NCI-H1105 treated with DMSO at 0.1 percent for 48 hours (cell line): ENCODE results near the gene PIGS.
"Not testable (repeated sequence)": the region's sequence is repeated elsewhere in the genome, so short reads cannot be mapped to it uniquely, and the experiment has no call there.

Experiments used
- DNase-seq: peaks from one replicate; lab custom pipeline; 2025; lab: John Stamatoyannopoulos, UW

The PIGS gene

GRCh38 chr17:28578246-28579195 lies 7.2 kb upstream of the PIGS start:
- no peak for DNase-seq

- no peak for DNase-seq
Observed at GRCh38 chr17:28577466-28577824, 6.1 kb upstream of the PIGS start.

- peak; percentile 92 for DNase-seq
Observed at GRCh38 chr17:28576758-28577465, 5.6 kb upstream of the PIGS start, which contains the start of gene ALDOC. Gene ALDOC (minus strand): TSS chr17:28576895. CDS start chr17:28575532, 1,363 bp downstream.

GRCh38 chr17:28576016-28576415 lies 4.7 kb upstream of the PIGS start:
- not testable (repeated sequence) for DNase-seq

GRCh38 chr17:28575126-28575795 lies 3.9 kb upstream of the PIGS start:
- no peak for DNase-seq

- no peak for DNase-seq
Observed at GRCh38 chr17:28574526-28574925, 3.2 kb upstream of the PIGS start.

GRCh38 chr17:28573966-28574480 lies 2.7 kb upstream of the PIGS start:
- no peak for DNase-seq

- DNase-seq: no peak
Observed at GRCh38 chr17:28573521-28573920, 2.2 kb upstream of the PIGS start.

- DNase-seq: no peak
Observed at GRCh38 chr17:28573040-28573380, 1.7 kb upstream of the PIGS start.

- DNase-seq: no peak
Observed at GRCh38 chr17:28572259-28573039, 1.1 kb upstream of the PIGS start.

- DNase-seq: peak; percentile 67
Observed at GRCh38 chr17:28570716-28571360, 486 bp downstream of the PIGS start.

- no peak for DNase-seq
Observed at GRCh38 chr17:28569446-28569845, 1.9 kb downstream of the PIGS start.

- DNase-seq: no peak
Observed at GRCh38 chr17:28567604-28568003, 3.7 kb downstream of the PIGS start.

- no peak for DNase-seq
Observed at GRCh38 chr17:28563475-28563874, 7.8 kb downstream of the PIGS start.

- DNase-seq: no peak
Observed at GRCh38 chr17:28555022-28555421, 16.3 kb downstream of the PIGS start.

GRCh38 chr17:28554565-28554964 lies 16.8 kb downstream of the PIGS start:
- DNase-seq: no peak

GRCh38 chr17:28553000-28553505 lies 18.3 kb downstream of the PIGS start:
- DNase-seq: no peak

GRCh38 chr17:28552176-28552999 lies 18.9 kb downstream of the PIGS start, which contains the start of gene UNC119:
Gene UNC119 (minus strand): TSS chr17:28552624. CDS start chr17:28552557, 67 bp downstream.
- peak; percentile 61 for DNase-seq

- peak; percentile 8 for DNase-seq
Observed at GRCh38 chr17:28551421-28552175, 19.7 kb downstream of the PIGS start.
